ENCODE measurements around the gene INSM1.

Gene INSM1

DNA sequence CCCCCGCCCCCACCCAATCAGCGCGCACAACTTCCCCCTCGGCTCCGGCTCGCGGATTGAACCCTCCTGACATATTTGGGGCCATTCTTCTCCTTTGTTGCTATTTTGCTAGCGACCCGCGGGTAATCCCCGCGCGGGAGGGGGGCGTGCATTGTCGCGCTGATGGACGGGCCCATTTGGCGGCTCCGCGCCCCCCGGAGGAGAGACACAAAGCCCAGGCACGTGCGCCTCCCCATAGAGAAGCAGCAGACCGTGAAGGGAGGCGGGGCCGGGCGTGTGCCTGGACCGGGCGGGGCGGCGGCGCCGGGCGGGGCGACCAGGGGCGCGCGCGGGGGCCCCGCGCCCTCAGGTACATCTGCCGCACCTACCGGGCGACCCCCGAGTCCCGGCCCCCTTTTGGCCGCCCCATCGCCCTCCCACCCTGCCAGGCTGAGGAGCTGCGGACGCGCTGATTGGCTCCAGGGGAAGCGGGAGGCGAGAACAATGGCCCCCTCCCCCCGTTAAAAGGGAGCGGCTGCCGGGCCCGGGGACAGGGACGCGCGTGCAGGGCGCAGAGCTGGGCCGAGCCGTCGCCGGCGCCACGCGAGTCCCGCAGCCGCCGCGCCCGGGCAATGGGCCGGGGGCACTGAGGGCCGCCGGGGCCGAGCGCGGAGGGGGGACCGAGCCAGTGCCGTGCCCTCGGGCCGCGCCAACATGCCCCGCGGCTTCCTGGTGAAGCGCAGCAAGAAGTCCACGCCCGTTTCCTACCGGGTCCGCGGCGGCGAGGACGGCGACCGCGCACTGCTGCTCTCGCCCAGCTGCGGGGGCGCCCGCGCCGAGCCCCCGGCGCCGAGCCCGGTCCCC is at the start of gene INSM1:
TSS of gene INSM1 (plus strand) at position 530 of the 843 bp plus-strand sequence. CDS start at position 694, 164 bp downstream.
- H3K27ac ChIP-seq, result no peak within 1 kb of the TSS
- TF ChIP-seq, protein P1, sequence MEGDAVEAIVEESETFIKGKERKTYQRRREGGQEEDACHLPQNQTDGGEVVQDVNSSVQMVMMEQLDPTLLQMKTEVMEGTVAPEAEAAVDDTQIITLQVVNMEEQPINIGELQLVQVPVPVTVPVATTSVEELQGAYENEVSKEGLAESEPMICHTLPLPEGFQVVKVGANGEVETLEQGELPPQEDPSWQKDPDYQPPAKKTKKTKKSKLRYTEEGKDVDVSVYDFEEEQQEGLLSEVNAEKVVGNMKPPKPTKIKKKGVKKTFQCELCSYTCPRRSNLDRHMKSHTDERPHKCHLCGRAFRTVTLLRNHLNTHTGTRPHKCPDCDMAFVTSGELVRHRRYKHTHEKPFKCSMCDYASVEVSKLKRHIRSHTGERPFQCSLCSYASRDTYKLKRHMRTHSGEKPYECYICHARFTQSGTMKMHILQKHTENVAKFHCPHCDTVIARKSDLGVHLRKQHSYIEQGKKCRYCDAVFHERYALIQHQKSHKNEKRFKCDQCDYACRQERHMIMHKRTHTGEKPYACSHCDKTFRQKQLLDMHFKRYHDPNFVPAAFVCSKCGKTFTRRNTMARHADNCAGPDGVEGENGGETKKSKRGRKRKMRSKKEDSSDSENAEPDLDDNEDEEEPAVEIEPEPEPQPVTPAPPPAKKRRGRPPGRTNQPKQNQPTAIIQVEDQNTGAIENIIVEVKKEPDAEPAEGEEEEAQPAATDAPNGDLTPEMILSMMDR (conservative IDR thresholded peaks at IDR 0.05), result no peak
- no peak for TF ChIP-seq ZFX (IDR thresholded peaks at IDR 0.05)

GRCh38 chr20:20318365-20319161 is 49.3 kb upstream of the INSM1 start:
- no peak overlapping the region for H3K27ac ChIP-seq
- TF ChIP-seq, protein P1 (conservative IDR thresholded peaks at IDR 0.05), result no peak

- no peak for TF ChIP-seq ZFX (IDR thresholded peaks at IDR 0.05)
- TF ChIP-seq, protein P1 (conservative IDR thresholded peaks at IDR 0.05), result no peak
- no peak overlapping the region for H3K27ac ChIP-seq
Observed at GRCh38 chr20:20321134-20321533, 46.8 kb upstream of the INSM1 start.

GRCh38 chr20:20321917-20322316 is 46.0 kb upstream of the INSM1 start:
- no peak for TF ChIP-seq ZFX (IDR thresholded peaks at IDR 0.05)
- TF ChIP-seq, protein P1 (conservative IDR thresholded peaks at IDR 0.05), result no peak
- no peak overlapping the region for H3K27ac ChIP-seq

- TF ChIP-seq, protein P1 (conservative IDR thresholded peaks at IDR 0.05), result no peak
- no peak for TF ChIP-seq ZFX (IDR thresholded peaks at IDR 0.05)
- no peak overlapping the region for H3K27ac ChIP-seq
Observed at GRCh38 chr20:20322912-20323311, 45.0 kb upstream of the INSM1 start.

DNA sequence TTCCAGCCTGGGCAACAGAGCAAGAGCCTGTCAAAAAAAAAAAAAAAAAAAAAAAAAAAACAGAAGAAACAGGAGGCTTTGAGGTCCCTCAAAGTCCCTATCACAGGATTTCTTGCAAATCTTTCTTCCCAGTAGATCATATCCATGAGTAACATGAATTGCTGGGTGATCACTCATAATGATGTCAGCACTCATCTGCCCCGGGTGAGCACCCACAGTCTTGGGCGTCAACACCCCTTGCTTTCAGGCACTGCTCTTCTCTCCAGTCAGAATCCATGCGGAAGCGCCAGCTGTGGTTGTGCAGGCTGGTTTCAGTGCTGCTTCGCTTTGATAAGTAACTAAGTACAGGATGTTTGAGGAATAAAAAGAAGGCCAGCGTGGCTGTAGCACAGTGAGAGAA is 40.2 kb upstream of the INSM1 start:
- no peak for TF ChIP-seq ZFX (IDR thresholded peaks at IDR 0.05)
- no peak overlapping the region for H3K27ac ChIP-seq

DNA sequence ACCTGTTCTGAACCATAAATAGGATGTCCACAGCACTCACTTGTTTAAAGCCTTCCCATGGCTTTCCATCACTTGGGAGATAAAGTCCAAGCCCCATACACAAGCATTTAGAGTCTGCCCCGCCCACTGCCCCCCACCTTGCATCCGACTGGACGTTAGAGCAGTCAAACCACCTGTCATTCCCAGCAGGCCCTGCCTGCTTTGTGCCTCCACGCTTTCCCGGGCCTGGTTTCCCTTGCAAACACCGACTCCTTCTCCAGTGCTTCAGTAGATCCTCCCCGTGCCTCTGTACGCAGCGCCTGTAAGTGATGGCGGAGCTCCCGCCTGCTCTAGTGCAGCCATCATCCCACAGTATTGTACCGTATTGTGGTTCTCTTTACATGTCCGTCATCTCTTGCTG is 38.3 kb upstream of the INSM1 start:
- no peak for TF ChIP-seq ZFX (IDR thresholded peaks at IDR 0.05)
- TF ChIP-seq, protein P1 (conservative IDR thresholded peaks at IDR 0.05), result no peak
- H3K27ac ChIP-seq, result no peak overlapping the region
